ENCODE measurements around the gene PAFAH2.
A peak's percentile ranks its signal among the peaks of the same experiment; 100 is the strongest.
"Not testable (repeated sequence)": the region's sequence is repeated elsewhere in the genome, so short reads cannot be mapped to it uniquely, and the experiment has no call there.

Gene PAFAH2

DNA sequence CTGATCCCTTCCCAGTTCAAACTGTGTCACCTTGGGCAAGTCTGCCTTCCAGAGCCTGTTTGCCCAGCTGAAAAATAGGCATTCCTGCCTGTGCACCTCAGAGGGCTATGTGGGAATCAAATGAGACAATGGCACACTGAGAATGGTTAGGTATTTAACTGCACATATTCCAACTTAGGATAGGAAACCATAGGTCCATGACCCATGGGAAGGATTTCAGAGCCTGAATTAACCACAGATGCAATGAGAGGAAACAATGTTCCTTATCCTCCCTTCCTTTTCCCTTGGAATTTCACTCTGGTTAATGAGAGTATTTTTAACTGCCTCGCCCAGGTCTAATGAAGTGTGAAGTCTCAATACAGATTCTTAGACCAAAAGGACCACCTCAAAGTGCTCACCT, 12.7 kb downstream of the PAFAH2 start:
- DNase-seq (ENCODE audit: low read depth) = no peak

DNA sequence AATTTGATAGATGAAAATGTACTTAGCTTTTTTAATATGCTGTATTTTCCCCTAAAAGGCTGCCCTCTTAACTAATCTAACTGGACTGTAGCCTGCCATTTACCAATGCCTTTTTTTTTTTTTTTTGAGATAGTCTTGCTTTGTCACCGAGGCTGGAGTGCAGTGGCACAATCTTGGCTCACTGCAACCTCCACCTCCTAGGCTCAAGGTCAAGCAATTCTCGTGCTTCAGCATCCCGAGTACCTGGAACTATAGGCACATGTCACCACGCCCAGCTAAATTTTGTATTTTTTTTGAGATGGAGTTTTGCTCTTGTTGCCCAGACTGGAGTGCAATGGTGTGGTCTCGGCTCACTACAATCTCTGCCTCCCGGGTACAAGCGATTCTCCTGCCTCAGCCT, 18.7 kb downstream of the PAFAH2 start:
- DNase-seq (ENCODE audit: low read depth) = no peak

DNA sequence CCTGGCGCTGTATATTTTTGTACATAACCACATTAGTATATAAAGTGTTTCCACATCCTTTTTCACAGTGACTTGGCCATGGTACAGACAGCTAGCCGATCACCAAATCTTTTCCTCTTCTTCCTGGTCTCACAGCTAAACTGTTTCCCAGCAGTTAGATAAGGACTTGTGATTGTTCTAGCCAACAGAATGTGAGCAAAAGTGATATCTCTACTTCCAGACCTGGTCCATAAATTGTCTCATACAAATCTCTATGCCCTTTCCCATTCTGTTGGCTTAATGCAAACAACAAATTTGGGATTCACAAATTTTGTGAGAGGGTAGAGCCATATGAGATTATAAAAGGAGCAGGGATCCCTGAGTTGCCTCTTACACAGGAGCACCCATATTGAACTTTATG, 19.5 kb downstream of the PAFAH2 start:
- DNase-seq (ENCODE audit: low read depth) = no peak

DNA sequence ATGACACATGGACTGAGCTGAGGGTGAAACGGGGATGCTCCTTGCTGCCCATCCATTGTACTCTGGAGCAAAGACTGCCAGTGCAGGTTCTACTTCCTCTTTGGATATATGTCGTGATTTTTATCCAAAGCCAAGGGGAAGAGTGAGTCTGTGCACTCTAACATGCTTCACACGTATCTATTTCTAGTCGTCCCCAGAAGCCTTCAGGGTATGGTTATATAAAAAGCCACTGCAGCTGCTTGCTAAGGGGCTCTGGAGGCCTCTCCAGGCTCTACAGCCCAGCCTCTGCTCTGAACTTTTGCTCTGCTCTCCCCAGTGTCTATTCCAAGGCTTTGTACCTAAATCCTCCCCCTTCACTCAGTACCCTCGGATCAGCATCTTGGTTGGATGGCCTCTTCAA, 20.1 kb downstream of the PAFAH2 start:
- no peak for DNase-seq (ENCODE audit: low read depth)

DNA sequence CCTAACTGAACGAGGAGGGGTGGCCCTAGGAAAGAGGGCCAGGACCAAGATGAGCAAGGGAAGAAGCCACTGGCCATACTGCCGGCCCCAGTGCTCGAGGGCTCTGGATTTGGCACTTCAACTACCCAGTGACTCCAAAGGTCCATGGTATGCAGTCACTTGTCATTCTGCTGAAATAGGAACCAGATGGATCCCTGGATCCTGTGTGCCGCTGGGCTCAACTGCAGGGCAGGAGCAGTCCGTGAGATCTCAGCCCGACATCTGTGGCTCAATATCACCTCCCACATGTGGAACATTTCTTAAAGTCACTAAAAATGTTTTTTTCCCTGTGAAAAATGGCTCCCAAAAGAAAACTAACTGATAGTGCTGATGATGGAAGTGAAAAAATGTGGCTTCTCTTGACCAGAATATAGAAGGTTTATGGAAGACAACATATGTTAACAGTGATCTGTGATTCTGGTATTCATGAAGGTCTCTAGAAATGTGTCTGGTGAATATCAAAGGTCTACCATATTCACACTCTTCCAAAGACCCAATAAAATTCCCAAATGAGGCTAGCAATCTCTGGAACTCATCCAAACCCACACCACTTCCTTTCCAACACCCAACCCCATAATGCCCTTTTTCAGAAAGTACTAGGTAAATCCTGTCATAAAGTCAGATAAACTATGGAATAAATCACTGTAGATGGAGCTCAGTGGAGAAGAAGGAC, 24.1 kb downstream of the PAFAH2 start:
- peak; percentile 69 for DNase-seq (ENCODE audit: low read depth)

DNA sequence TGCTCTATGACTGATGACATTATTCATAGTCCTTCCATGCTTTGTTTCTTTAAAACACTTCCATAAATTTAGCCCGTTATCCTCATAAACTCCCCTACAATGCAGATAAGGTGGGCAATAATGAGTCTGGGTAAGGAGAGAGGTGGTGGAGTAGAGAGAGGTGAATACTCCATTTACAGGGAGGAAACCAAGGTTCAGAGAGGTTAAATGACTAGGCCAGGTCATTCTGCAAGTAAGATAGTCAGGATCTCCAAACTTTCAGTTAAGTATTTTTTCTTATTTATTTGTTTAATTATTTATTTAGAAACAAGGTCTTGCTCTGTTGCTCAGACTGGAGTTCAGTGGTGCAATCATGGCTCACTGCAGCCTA, 26.1 kb downstream of the PAFAH2 start:
- no peak for DNase-seq (ENCODE audit: low read depth)

DNA sequence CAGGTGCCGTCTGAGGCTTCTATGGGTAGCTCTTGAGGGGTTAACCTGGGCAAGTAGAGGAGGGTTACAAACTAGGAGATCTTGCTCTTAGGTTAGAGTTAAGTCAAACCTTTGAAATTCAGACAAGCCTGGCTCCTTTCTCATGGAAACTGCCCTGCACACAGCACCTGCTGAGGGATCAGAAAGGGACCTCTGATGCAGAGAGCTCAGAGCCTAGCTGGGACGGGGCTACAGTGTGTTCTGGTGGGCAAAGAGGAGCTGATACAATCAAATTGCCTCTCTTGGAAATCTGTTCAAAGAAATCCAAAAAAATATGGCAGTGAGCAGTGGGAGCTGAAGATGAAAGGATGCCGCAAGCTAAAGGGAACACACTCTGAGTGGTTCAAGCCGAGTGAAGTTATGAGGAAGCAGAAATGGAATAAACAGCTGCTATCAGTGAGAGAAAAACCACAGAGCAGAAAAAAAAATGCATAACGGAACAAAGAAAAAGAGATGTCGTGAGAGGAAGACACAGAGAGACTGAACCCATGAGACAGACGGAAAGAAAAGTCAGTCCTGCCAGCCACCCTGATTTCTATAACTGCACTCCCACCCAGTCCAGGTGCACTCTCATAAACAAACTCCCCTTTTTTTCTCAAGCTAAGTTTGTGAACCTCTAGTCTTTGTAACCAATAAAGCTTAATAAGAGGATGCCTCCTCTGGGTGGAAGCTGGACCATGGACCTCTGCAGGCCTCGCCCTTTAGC, 26.6 kb downstream of the PAFAH2 start:
- DNase-seq (ENCODE audit: low read depth) = peak; percentile 15

DNA sequence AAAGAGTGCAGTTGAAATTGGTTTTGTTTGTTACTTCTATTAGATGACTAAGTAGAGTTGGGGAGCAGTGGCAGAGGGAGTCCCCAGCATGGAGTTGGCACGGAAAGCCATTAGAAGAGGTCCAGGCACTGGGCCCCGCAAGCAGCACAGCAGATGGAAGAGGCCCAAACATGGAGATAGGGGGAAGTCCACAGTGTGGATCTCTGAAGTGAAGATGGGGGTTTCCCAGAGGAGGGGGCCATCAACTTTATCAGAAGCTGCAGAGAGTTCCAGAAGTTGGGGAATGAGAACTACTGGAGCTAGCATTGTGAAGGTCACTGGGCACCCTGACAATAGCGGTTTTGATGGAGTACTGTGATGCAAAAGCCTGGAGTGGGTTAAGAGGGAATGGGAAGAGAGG, 30.6 kb downstream of the PAFAH2 start:
- no peak for DNase-seq (ENCODE audit: low read depth)

DNA sequence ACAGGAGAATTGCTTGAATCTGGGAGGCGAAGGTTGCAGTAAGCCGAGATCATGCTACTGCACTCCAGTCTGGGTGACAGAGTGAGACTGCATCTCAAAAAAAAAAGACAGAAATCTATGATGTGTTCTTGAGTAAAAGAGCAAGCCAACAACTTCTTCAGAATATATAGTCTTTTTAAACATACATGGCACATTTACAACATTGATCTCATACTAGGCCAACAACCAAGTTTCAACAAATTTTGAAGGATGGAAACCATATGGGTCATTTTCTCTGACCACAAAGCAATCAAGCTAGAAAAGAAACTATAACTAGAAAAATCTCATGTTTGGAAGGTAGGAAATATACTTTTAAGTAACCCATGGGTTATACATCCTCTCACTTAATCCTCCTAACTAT, 38.3 kb downstream of the PAFAH2 start:
- DNase-seq (ENCODE audit: low read depth) = no peak

DNA sequence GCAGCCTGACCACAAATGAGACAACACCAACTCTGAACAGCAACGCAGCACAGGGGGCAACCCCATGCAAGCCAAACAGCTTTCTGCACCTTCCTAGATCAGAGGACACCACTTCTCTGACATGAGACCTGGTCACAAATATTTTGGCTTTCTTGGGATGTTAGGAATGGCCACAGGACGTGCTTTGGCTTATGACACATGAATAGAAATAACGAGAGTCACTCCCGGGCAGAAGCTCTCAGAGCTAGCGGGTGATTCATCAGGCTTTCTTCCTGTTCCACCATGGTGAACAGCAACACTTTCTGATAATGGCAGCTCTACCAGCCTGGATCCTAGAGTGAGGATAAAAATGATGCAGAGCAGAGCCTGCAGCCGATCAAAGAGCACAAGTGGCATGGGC, 39.4 kb downstream of the PAFAH2 start:
- DNase-seq (ENCODE audit: low read depth) = peak; percentile 60

DNA sequence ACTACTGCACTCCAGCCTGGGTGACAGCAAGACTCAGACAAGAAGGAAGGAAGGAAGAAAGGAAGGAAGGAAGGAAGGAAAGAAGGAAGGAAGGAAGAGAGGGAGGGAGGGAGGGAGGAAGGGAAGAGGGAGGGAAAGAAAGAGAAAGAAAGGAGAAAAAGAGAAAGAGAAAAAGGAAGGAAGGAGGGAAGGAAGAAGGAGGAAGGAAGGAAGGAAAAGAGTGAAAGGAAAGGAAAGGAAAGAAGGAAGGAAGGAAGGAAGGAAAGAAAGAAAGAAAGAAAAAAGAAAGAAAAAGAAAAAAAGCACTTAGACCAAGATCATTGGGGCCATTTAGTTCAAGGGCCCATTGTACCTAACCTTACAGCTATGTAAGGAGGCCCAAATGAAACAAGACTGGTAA, 42.3 kb downstream of the PAFAH2 start:
- no peak for DNase-seq (ENCODE audit: low read depth)

DNA sequence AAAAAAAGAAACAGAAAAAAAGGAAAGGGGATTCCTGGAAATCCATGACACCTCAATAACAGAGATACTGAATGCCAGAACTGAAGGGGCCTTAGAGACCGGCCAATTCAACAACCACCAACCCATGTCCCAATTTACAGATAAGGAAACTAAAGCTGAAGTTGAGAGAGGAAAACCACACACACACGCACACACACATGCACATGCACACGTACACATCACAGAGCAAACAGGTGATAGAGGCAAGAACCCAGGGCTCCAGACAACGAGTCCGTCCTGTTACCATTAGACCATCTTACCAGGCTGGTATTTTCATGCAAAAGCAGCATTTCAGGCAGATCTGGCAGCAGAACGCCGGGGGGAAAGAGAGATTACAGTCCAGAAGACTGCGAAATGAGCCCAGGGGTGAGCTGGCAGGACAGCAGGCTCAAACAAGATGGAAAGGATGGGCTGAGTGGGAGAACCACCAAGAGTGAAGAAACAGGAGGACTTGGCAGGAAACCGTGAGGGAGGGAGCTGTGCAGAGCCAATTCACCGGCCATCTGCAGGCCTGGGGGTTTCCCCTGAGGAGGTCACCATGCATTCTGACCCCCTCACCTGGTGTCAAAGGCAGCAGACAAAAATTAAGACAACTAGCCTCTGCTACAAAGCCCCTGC, 43.5 kb downstream of the PAFAH2 start:
- peak; percentile 26 for DNase-seq (ENCODE audit: low read depth)

DNA sequence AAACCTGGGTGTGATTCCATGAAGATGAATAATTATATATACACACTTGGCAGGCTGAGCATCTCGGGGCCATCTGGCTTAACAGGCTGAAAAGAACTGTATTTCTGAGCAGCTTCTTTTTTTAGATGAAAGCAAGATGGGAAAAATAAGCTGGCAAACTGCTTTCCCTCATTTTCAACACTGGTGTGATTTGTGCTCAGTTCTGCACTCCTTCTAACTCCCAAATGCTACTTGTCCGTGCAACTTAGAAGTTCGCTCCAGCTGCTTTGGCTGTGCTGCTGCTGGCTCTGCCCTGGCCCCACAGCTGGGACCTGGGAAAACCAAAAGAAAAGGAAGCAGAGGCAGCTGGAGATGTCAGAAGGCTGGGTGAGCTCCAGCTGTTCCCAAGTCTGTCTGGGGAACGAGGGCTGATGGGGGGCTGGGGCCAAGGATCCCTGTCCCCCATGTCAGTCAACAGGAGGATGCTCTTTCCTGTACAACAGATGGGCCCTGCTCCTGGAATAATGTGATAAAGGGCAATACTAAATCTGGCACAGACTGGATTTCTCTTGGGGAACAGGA, 44.9 kb downstream of the PAFAH2 start:
- DNase-seq (ENCODE audit: low read depth) = peak; percentile 34

DNA sequence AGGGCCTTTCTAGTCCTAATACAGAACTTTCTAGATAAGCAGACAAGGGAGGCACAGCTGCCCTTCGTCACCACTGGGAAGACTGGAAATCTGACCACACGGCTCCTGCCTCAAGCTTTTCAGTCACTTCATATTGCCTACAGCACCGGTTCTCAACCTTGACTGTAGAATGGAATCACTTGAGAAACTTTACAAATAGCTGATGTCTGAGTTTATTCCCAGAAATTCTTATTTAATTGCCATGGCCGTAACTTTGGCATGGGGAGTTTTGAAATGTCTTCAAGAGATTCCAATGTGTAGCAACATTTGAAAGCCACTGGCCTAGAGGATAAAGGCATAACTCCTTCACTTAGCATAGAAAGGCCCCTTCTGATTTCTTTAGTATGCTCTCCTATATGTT, 49.2 kb downstream of the PAFAH2 start:
- peak; percentile 14 for DNase-seq (ENCODE audit: low read depth)

DNA sequence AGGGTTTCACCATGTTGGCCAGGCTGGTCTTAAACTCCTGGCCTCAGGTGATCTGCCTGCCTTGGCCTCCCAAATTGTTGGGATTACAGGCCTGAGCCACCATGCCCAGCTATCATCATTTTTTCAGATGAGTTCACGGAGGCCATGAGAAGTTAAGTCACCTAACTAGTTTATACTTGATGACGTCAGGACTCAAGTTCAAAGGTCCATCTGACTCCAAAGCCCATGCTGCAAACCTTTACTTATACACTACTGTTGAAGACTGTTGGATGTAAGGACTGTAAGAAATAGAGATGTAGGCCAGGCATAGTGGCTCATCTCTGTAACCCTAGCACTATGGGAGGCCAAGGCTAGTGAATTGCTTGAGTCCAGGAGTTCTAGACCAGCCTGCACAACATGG, 50.8 kb downstream of the PAFAH2 start:
- no peak for DNase-seq (ENCODE audit: low read depth)

DNA sequence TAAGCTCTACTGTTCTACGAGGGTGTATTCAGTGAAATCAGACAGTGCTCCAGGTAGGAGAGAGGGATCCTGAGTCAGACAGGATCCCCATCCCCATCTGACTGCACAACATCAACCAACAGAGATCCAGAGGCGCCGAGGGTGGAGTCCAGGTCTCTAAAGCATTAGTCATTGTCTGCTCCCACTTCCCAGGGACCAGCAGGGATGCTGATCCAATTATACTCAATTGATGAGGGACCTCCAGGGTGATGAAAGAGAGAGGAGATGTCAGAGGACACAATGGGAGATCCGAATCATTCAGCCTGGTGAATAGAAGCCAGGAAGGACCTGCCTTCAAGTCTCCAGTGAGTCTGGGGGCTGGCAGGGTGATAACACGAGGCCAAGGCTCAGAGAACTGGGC, 52.1 kb downstream of the PAFAH2 start:
- DNase-seq (ENCODE audit: low read depth) = no peak

DNA sequence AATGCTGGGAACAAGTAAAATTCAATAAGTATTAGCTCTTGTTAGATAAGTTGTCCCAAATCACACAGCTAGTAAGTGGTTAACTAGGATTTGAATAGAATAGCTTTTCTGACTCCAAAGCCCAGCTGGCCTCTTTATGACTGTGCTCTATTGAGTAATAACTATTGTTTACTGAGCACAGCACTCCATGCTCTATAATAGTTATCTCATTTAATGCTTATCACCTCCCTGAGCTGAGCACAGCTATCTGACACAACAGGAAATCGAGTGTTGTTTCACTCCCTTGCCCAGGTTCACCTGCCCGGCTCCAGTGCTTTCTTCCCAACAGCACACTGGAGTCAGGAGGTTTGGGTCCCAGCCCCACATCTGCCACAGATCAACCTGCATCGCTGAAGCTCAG, 52.9 kb downstream of the PAFAH2 start:
- peak; percentile 76 for DNase-seq (ENCODE audit: low read depth)

DNA sequence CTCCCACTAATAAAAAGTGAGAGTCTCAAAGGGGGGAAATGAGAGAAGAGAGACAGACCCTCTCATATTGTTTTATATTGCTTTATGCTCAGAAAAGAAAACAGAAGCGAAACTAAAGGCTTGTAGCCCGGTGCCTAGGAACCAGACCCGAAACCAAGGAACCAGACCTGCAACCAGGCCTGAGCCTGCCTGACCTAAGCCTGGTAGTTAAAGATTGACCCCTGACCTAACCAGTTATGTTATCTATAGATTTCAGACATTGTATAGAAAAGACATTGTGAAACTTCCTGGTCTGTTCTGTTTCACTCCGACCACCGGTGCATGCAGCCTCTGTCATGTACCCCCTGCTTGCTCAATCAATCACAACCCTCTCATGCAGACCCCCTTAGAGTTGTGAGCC, 54.4 kb downstream of the PAFAH2 start:
- not testable (repeated sequence) for DNase-seq (ENCODE audit: low read depth)

DNA sequence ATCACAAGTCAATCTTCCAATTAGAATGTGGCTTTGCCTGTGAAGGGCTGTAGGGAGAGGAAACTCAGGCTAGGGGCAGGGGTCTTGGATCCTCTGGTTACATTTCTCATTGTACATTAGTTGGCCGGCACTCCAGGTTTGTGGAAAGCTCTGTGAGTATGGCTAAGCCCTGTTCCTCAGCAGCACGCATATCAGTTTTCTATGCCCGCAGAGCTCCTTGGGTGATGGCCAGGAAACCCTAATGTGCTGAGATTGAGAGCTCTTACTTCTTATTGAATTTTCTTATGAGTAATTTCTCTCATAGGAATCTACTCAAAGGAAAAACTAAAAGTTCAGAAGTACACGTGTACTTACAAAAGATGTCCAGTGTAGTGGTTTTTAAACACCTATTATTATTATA, 60.9 kb downstream of the PAFAH2 start:
- no peak for DNase-seq (ENCODE audit: low read depth)

DNA sequence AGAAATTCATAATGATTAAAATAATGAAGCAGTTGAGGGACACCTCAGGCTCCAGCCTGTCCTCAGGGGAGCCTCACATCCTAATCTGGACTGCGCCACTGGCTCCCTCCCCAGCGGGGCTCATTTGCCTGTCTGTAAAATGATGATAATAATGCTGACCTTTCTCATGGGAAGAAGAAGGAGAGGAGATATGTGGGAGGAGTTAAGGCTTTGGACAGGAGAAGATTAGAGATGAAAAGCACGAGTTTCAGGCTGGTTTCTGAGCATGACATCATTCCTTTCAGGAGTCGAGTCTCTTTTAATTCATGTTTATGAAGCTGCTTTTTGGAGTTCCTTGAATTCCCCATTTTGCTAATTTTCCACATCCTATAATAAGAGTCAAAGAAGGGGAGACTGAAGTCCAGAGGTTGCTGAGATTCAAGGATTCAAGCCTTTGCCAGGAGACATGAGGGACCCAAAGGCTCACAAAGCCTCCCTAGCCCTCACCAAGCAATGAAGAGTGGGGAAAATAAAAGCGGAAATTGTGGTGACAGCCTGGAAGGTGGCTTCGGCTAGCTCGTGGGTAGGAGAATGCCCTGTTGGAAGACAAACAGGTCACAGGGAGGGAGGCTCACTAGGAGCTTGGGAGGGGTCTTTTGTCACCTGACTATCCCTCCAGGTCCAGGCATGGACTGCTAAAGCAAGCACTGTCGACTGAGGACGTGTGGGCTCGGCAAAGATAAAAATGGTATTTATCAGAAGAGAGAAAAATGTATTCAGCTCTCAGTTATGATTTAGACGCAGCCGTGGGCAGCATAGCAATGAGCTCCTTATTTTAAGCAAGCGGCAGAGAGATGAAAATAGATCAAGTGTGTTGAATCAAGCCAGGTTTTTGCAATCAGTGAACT, 64.1 kb downstream of the PAFAH2 start:
- DNase-seq (ENCODE audit: low read depth) = peak; percentile 72

DNA sequence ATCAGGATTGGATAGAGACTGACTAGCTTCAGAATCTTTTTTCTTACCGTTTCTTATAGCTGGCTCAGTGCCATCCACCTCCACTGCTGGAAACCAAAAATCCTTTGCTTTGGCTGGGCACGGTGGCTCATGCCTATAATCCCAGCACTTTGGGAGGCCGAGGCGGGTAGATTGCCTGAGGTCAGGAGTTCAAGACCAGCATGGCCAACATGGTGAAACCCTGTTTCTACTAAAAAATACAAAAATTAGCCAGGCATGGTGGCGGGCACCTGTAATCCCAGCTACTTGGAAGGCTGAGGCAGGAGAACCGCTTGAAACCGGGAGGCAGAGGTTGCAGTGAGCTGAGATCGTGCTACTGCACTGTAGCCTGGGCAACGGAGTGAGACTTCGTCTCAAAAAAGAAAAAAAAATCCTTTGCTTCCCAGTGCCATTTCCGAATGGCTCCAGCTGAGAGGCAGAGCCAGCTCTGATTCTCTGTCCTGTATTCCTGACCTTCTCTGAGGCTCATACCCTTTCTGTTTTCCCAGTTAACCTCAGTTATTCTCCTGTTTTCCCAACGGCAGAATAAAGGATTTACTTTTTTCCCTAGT, 65.0 kb downstream of the PAFAH2 start:
- not testable (repeated sequence) for DNase-seq (ENCODE audit: low read depth)

DNA sequence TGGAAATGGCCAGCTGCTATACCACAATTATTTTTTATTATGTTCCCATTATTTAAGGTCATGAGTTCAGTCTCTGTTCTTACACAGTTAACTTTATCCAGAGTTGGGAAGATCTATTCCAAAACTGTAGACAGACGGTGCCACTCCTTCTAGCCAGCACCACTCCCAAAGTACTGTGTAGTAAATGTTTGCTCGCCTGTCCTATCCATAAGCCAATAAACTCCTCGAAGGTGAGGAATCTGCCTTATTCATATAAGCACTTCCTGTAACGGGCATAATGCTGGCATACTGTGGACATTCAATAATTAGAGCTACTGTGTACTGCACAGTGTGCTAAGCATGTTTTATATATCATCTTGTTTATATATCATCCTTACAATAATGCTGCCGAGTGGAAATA, 65.5 kb downstream of the PAFAH2 start:
- no peak for DNase-seq (ENCODE audit: low read depth)
